ENCODE measurements around the gene ATP5PO.

DNA sequence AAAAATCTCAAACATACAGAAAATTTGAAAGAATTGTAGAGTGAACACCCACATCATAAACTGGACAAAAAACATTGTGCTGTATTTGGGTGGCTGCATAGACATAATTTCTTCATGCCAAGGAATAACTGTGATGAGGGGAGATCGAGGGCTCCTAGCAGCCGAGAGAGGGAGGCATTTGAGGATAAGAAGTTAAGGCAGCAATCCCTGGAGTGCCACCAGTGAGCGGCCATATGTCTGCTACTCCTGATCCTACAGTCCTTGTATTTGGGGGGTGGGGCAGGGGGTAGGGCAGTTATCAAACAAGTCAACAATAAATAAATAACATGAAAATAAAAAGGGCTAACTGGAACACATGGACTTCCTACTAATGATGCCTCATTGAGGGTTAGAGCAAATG lies 54.5 kb downstream of the ATP5PO start:
- no peak for TF ChIP-seq RAD21 (IDR thresholded peaks at IDR 0.05)
- TF ChIP-seq, protein P1, sequence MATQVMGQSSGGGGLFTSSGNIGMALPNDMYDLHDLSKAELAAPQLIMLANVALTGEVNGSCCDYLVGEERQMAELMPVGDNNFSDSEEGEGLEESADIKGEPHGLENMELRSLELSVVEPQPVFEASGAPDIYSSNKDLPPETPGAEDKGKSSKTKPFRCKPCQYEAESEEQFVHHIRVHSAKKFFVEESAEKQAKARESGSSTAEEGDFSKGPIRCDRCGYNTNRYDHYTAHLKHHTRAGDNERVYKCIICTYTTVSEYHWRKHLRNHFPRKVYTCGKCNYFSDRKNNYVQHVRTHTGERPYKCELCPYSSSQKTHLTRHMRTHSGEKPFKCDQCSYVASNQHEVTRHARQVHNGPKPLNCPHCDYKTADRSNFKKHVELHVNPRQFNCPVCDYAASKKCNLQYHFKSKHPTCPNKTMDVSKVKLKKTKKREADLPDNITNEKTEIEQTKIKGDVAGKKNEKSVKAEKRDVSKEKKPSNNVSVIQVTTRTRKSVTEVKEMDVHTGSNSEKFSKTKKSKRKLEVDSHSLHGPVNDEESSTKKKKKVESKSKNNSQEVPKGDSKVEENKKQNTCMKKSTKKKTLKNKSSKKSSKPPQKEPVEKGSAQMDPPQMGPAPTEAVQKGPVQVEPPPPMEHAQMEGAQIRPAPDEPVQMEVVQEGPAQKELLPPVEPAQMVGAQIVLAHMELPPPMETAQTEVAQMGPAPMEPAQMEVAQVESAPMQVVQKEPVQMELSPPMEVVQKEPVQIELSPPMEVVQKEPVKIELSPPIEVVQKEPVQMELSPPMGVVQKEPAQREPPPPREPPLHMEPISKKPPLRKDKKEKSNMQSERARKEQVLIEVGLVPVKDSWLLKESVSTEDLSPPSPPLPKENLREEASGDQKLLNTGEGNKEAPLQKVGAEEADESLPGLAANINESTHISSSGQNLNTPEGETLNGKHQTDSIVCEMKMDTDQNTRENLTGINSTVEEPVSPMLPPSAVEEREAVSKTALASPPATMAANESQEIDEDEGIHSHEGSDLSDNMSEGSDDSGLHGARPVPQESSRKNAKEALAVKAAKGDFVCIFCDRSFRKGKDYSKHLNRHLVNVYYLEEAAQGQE (IDR thresholded peaks at IDR 0.05), result no peak
- TF ChIP-seq, protein P2, sequence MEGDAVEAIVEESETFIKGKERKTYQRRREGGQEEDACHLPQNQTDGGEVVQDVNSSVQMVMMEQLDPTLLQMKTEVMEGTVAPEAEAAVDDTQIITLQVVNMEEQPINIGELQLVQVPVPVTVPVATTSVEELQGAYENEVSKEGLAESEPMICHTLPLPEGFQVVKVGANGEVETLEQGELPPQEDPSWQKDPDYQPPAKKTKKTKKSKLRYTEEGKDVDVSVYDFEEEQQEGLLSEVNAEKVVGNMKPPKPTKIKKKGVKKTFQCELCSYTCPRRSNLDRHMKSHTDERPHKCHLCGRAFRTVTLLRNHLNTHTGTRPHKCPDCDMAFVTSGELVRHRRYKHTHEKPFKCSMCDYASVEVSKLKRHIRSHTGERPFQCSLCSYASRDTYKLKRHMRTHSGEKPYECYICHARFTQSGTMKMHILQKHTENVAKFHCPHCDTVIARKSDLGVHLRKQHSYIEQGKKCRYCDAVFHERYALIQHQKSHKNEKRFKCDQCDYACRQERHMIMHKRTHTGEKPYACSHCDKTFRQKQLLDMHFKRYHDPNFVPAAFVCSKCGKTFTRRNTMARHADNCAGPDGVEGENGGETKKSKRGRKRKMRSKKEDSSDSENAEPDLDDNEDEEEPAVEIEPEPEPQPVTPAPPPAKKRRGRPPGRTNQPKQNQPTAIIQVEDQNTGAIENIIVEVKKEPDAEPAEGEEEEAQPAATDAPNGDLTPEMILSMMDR (IDR thresholded peaks at IDR 0.05; ENCODE audit: low read depth, low read length, missing input control), result no peak
- TF ChIP-seq, protein P3, sequence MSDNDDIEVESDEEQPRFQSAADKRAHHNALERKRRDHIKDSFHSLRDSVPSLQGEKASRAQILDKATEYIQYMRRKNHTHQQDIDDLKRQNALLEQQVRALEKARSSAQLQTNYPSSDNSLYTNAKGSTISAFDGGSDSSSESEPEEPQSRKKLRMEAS (IDR thresholded peaks at IDR 0.05), result no peak
- no peak for TF ChIP-seq FOXA1 (IDR thresholded peaks at IDR 0.05)
- no peak for TF ChIP-seq HNF4G (IDR thresholded peaks at IDR 0.05)
- no peak for TF ChIP-seq SP1 (IDR thresholded peaks at IDR 0.05)
- no peak for TF ChIP-seq JUND (IDR thresholded peaks at IDR 0.05)
- TF ChIP-seq GABPA (IDR thresholded peaks at IDR 0.05 in 1 of 2, conservative IDR thresholded peaks at IDR 0.05 in 1 of 2), result no peak
- TF ChIP-seq EGR1 (IDR thresholded peaks at IDR 0.05; ENCODE audit: low read depth in 2 of 2), result no peak
- no peak for TF ChIP-seq YY1 (IDR thresholded peaks at IDR 0.05)

Data from liver (tissue), 3 donors.